Upper lobe of left lung (tissue), 4 donors: ENCODE measurements around the gene PAX2.

Experiments used
- EP300 ChIP-seq, 4 donors: sonication (generic); formaldehyde crosslinking; IDR thresholded peaks; one replicate each; pipeline ENCODE4 v1.5.1; 2017; ENCODE audit warnings: antibody characterized with exemption in 4 of 4, control low read depth in 2 of 4
- POLR2A ChIP-seq, 4 donors: fragments of 450-650 bp; IDR thresholded peaks; one replicate each; pipeline ENCODE4 v1.5.1; 2016 to 2017; ENCODE audit warnings: antibody characterized with exemption in 4 of 4, mild to moderate bottlenecking in 2 of 4
- POLR2AphosphoS5 ChIP-seq, 2 donors: sonication (generic); formaldehyde crosslinking; IDR thresholded peaks; one replicate each; pipeline ENCODE4 v1.5.1; 2017; ENCODE audit warnings: antibody characterized with exemption in 2 of 2
- TF ChIP-seq, protein P1 (sequence below), 6 experiments: fragments of 450-650 bp in 4 of 6; fragments of 200-600 bp in 2 of 6; sonication (generic) in 2 of 6; IDR thresholded peaks; one replicate each; pipeline ENCODE4 v1.5.1; 2016 to 2019; ENCODE audit warnings: antibody characterized with exemption in 6 of 6

DNA sequence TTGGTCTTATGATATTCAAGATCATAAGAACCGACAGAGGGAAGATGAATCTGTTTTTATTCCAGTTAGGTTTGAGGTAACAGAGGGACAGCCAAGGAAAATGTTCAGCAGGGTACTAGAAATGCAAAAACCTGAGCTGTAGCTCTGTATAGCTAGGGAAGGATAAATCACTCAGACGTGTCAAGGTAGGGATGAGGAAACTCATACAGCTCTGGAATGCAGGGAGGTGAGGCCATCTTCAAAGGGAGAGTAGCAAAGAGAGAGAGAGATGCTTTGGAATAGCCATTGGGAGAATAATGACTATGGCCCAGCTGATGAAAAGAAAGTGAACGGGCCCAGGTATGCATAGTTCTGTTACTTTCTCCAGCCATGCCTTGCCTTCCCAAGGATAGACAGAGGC lies 77.8 kb downstream of the PAX2 start:
- TF ChIP-seq, protein P1, sequence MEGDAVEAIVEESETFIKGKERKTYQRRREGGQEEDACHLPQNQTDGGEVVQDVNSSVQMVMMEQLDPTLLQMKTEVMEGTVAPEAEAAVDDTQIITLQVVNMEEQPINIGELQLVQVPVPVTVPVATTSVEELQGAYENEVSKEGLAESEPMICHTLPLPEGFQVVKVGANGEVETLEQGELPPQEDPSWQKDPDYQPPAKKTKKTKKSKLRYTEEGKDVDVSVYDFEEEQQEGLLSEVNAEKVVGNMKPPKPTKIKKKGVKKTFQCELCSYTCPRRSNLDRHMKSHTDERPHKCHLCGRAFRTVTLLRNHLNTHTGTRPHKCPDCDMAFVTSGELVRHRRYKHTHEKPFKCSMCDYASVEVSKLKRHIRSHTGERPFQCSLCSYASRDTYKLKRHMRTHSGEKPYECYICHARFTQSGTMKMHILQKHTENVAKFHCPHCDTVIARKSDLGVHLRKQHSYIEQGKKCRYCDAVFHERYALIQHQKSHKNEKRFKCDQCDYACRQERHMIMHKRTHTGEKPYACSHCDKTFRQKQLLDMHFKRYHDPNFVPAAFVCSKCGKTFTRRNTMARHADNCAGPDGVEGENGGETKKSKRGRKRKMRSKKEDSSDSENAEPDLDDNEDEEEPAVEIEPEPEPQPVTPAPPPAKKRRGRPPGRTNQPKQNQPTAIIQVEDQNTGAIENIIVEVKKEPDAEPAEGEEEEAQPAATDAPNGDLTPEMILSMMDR (IDR thresholded peaks at IDR 0.05) = no peak
- TF ChIP-seq POLR2A (IDR thresholded peaks at IDR 0.05) (no peak), EP300 (IDR thresholded peaks at IDR 0.05) (no peak), POLR2AphosphoS5 (IDR thresholded peaks at IDR 0.05) (no peak)
